ENCODE data around the gene PIEZO1. TPM values are rescaled to one million over a fixed set of nuclear protein-coding genes. Genes with fewer than 3 reads are reported as not detected.
A peak's percentile ranks its signal among the peaks of the same experiment; 100 is the strongest.

The PIEZO1 gene
- total RNA-seq, 1 experiment from 2014 or later: 138 TPM

DNA sequence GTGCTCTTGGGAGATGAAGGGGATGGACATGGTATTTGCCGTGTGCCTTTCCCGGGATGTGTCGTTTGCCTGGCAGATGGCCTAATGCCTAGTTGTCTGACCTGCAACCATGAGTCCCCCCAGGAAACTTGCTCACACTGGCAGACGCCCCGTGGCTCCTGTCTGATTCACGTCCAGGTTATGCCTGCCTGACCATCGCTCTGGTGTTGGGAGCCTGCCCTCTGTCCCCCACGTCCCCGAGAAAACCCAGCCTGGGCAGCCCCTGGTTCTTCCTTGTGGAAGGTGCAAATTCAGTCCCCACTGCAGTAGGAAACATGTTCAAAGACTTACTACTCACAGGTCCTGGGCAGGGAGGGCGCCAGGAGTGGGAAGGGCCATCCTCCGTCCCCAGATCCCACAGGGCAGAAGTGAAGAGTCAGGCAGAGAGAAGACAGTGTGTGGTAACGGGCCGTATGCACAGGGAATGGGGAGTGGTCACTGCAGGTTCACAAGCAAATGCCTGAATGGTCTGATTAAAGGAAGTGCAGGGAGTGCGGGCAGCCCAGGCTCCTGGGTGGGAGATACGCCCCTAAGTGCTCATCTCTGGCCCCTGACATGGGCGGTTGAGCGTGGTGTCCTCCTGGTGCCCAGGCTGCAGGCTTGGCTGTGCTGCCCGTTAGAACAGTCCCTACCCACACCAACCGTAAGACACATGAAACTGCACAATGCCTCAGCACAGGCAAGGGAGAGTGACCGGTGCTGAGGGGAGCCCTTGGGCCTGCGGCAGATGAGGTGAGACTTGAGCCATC is 94.5 kb downstream of the PIEZO1 start:
- no peak for DNase-seq (ENCODE audit: low read depth)

DNA sequence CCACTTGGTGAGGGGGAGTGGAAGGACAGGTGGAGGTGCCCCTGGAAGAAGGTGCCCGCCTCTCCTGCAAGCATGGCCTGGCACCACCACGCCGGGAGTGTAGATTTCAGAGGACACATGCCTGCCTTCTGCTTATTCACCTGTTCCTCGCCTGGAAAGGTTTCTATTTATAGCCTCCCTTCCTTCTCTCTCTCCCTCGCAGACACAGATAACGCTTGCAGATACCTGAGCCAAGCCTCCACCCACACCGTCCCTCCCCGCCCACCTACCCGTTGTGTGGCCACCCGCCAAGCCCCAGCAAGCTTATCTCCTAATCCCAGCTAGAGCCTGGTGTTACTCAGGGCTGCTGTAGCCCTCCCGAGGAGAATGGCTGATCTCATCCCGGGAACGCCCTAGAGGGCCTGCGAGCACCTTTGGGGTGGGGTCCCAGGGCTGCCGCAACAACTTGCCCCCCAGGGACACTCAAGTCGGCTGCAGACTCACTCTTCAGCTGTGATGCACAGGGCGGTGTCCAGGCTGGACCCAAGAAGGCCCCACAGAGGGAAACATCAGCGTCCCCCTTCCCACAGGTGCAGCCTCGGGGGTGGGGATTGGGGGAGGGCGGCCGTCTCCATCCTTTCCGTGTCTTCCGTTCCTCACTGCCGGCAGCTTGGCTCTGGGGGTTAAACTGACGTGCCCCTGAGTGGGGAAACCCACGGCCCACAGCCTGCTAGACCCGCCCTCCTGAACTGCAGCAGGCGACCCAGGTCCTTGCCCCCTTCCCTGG is 96.8 kb downstream of the PIEZO1 start:
- no peak for DNase-seq (ENCODE audit: low read depth)

DNA sequence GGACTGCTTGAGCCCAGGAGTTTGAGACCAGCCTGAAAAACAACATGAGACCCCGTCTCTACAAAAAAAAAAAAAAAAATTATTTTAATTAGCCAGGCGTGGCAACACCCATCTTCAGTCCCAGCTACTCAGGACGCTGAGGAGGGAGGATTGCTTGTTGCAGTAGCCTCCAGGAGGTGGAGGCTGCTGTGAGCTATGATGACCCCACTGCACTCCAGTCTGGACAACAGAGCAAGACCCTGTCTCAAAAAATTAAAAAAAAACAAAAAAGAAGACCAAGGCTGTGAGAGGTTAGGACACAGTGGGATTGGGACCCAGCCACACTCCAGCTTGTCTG is 97.4 kb downstream of the PIEZO1 start:
- DNase-seq (ENCODE audit: low read depth): no peak

DNA sequence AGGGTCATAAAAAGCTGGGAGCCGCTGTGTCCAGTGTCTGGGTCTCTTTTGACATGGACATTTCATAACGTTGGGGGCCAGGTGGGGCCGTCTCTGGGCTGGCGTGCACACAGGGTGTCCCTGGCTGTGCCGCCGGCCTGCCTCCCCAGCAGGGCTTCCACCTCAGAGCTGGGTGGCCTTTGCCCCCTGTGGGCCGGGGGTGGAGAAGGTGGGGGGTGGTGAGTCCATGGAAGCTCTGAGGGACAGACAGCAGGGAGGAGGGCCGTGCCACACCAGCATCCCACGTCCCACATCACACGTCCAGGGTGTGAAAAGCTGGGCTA is 97.8 kb downstream of the PIEZO1 start:
- no peak for DNase-seq (ENCODE audit: low read depth)

DNA sequence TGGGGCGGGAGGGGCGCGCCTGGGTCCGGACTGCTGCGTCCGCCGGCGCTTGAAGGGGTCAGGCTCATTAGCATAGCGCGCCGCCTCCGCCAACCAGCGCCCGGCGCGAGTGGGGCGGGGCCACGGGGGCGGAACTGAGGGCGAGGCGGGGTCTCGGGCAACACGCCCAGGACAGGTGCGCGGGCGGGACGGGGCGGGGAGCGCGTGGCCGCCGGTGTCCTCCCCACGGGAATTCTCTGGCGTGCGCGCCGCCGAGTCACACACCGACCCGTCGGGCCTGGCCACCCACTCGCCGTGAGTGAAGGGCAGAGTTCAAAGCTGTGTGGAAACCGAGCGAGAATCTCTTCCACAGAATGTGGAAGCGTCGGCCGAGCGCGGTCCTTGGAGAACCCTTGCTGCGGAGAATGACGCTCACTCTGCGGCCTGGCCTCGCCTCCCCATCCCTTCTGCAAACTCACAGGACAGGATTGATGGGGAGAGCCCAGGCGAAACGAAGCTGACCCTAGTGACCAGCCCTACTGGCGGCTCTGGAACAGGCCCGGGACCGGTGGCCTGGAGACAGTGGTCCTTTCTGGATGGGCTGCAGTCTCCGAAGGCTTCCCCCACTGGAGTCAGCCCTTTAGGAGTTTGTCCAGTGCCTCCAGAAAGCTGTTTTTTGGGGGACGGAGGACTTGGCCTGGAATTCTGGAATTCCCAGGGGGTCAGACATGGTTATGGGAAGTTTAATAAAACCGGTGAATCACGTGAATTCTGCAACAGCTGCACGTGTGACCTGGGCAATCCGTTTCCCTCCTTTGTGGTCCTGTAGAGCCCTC is 98.4 kb downstream of the PIEZO1 start, which contains the start of gene SNAI3:
Gene SNAI3 (minus strand): TSS at position 69 of the 815 bp plus-strand sequence. CDS start 101 bp downstream, outside the sequence.
- peak; percentile 71 for DNase-seq (ENCODE audit: low read depth)

DNA sequence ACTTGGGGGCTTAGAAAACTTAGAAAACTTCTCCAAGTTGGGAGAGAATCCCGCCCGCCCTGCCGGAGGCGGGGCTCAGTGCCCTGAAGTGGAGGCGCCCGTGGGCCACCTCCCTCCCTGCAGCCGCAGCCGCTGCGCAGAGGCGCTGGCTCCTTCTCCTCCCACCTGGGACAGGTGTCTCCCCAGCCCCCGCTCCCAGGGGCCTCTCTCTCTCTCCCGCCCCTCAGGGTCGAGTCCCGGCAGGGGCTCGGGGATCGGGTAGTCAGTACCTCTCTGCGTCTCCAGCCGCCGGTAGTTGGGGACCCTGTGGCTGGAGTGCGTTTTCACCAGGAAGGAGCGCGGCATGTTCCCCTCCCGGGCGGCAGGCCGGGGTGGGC is 99.0 kb downstream of the PIEZO1 start:
- DNase-seq (ENCODE audit: low read depth): no peak

- peak; percentile 71 for DNase-seq (ENCODE audit: low read depth)
Observed at GRCh38 chr16:88685156-88686061, 99.6 kb downstream of the PIEZO1 start.

DNA sequence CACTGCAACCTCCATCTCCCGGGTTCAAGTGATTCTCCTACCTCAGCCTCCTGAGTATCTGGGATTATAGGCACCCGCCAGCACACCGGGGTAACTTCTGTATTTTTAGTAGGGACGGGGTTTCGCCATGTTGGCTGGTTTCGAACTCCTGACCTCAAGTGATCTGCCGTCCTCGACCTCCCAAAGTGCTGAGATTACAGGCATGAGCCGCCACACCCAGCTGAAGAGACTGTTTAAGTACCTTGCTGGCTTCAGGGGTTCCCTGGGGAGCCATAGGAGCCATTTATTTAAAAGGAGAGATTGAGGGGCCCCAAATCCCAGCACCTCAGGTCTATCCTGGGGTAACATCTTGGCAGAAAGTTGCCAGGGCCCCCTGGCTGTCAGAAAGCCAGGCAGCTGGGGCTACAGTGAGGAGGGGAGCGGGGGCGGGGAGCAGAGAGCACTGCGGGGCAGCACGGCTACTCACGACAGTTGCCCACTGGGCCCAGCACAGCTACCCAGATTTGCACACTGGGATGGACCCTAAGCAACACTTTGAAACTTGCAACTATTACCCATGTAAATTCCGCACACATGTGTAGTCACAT is 100.4 kb downstream of the PIEZO1 start:
- no peak for DNase-seq (ENCODE audit: low read depth)

DNA sequence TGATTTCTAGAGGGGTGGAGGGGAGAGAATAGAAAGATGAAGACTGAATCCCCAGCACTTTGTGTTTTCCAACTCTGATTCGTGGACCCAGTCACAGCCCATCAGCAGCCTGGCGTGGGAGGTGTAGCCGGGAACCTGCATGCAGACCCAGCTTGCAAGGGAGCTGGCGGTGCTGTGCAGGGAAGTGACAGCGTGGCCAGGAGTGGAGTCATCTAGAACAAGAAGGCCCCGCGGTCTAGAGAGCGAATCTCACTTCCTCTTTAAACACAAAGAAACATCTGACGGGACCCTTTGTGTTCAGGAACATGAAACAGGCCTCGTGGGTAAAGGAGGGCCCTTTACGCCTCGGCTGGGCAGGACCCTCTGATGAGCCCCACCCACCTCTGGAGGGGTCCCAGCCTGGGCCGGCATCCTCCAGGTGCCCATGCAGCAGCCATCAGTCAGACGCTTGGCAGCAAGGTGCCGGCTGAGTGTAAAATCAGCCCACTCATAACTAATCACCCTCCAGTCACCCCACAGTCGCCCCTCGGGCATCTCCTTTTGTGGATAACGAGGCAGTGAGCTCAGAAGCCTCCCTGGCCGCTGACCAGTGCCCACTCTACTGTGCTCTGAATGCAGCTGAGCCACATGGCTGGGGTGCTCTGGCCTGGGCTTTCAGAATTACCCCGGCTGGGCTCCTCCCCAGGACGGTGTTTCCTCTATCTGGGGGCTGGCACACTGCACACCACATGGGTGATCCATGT is 103.1 kb downstream of the PIEZO1 start:
- no peak for DNase-seq (ENCODE audit: low read depth)

- no peak for DNase-seq (ENCODE audit: low read depth)
Observed at GRCh38 chr16:88681084-88681680, 103.8 kb downstream of the PIEZO1 start.

GRCh38 chr16:88680554-88681083 is 104.4 kb downstream of the PIEZO1 start:
- no peak for DNase-seq (ENCODE audit: low read depth)

DNA sequence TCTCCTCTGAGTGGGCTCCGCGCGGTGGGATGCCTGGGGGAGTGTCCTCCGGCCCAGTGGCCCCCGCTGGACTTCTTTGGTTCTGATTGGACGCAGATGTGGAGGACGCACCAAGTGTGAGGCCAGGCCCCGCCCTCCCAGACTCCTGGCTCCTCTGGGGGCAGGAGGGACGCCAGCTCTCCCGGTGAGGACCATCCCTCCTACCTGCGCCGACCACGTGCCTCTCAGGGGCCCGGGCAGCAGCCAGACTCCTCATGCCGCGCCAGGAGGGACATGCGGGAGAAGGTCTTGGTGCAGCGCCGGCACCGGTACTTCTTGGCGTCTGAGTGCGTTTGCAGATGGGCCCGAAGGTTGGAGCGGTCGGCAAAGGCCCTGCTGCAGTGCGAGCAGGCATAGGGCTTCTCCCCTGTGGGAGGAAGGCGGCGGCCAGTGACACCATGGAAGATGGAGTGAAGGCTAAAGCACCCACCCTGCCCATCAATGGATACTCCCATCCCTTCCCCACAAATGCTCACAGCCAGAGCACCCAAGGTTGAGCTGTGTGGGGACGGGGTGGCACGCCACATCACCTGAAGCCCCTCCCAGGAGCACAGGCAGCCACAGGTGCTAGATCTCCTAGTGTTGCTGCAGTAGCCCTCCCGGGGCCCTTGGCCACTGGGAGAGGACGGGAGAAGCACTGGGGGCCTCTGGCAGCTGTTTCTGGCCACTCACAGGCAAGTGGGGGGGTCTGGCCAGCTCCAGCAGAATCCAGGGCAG is 106.6 kb downstream of the PIEZO1 start:
- no peak for DNase-seq (ENCODE audit: low read depth)

DNA sequence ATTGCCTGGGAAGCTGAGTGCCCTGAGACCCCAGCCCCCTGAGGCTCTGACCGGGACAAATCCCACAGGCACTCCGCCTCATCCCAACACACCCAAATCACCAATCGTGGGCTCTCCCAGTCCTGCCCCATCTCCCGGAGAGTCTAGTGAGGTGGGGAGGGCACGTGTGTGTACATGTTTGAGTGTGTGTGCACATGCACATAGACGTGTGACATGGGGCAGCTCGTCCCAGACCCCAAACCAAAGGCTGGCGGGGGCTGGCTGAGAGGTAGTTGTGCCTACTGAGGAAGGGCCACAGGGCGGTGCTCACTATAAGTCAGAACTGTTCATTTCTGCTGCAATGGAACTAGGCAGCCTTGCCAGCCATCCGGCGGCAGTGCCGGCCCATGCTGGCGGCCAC is 107.3 kb downstream of the PIEZO1 start:
- no peak for DNase-seq (ENCODE audit: low read depth)

DNA sequence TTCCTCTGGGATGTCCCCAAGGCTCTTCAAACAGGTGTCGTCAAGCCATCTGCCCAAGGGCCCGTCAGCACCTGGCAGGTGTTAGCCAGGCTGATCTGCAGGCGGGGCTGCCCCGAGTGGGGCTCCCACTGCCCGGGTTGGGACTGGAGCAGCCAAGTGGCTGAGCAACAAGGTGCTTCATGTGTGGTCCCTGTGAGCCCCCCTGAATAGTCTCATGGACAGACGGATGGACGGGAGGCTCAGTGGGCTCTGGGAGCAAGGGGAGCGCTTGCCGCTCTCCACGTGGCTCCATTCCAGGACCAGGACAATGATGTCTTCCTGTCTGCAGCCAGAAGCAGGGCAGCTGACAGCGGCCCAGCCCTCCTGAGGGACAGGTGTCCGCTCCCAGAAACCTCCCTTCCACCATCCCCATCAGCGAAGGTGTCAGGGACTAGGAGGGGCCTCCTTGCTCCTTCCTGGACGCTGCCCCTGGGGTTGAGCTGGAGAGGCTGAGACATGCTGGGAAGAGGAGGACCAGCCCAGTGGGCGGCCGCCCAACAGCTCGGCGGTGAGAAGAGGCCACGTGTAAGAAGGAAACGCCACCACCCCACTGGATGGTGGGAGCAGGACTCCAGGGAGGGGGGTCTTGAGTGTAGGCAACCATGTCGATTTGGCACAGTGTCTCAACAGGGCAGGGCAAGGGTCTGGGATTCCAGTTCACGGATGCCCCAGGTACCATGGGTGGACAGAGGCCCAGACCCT is 108.3 kb downstream of the PIEZO1 start:
- DNase-seq (ENCODE audit: low read depth): no peak

DNA sequence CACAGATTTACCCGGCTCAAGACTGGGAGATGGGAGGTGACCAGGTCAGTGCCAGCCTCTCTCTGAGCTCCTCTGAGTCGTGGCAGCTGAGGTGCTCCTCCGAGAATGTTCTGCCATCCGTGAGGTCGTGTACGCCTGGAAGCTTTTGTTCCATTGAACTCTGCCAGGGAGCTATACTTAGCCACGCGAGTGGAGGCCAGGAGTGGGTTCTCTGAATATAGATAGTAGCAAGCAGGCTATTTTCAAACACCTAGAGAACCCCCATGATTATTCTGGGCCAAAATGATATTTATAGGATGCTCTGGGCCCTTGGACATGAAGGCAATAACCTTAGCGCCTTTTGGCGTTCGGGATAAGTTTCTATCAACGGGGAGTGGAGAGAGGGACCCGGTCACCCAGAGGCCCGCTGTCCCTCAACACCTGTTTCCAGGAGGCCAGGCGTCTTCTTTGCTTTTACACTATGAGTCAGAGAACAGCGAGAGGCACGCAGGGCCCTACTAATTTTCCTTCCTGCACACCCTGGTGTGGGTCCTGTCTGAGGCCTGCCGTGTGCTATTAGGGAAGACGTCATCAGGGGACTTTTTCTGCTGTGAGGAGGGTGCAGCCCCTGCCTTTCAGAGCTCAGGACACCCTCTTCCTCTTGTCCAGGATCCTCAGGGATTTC is 111.2 kb downstream of the PIEZO1 start:
- no peak for DNase-seq (ENCODE audit: low read depth)

DNA sequence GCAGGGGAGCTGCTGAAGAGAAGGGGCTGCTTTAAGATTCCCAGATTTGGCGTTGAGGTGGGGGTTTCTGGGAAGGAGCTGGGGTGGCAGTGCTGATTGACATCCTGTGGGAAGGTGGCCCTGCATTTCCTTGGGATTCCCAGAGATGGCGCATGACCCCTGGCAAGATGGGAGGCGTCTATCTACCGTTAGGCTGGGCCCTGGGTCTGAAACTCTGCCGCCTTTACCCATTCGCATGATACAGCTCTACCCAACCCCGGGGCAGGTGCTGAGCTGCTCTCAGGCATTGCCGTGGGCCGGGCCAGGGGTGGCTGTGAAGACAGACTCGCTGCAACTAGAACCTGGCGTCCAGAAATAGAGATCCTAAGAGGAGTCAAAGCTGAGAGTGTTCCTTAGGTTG is 112.2 kb downstream of the PIEZO1 start:
- DNase-seq (ENCODE audit: low read depth): no peak

DNA sequence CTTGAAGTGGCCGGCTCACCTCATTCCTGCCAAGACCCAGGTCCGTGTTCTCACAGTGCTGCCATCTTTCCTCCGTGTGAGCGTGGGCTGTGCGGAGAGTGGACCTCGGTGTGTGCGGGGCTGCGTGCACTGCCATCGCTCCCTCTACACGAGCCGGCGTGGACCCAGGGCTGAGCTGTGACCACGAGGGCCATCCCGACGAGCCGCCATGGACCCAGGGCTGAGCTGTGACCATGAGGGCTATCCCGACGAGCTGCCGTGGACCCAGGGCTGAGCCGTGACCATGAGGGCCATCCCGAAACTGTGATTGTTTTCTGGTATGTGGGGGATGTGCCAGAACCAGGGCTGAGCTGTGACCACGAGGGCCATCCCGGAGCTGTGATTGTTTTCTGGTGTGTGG is 113.2 kb downstream of the PIEZO1 start:
- DNase-seq (ENCODE audit: low read depth): no peak

Measured in LHCN-M2 (cell line).